HT-29 (cell line): ENCODE data around the gene KRT78. TPM values are rescaled to one million over a fixed set of nuclear protein-coding genes. Genes with fewer than 3 reads are reported as not detected.
"Not testable (repeated sequence)": the region's sequence is repeated elsewhere in the genome, so short reads cannot be mapped to it uniquely, and the experiment has no call there.

Experiments
- DNase-seq: peaks from one replicate; pipeline ENCODE4 v3.0.0-alpha.2; 2015; ENCODE audit warnings: low spot score
- total RNA-seq: library from RNA; depleted of rRNA; stranded (reverse); fragments of >200 nt; shearing (Covaris generic); gene quantifications from 2 replicates; pipeline ENCODE4 v1.2.3, GENCODE V29; 2014

The KRT78 gene
- total RNA-seq, 1 experiment from 2014 or later = not detected

DNA sequence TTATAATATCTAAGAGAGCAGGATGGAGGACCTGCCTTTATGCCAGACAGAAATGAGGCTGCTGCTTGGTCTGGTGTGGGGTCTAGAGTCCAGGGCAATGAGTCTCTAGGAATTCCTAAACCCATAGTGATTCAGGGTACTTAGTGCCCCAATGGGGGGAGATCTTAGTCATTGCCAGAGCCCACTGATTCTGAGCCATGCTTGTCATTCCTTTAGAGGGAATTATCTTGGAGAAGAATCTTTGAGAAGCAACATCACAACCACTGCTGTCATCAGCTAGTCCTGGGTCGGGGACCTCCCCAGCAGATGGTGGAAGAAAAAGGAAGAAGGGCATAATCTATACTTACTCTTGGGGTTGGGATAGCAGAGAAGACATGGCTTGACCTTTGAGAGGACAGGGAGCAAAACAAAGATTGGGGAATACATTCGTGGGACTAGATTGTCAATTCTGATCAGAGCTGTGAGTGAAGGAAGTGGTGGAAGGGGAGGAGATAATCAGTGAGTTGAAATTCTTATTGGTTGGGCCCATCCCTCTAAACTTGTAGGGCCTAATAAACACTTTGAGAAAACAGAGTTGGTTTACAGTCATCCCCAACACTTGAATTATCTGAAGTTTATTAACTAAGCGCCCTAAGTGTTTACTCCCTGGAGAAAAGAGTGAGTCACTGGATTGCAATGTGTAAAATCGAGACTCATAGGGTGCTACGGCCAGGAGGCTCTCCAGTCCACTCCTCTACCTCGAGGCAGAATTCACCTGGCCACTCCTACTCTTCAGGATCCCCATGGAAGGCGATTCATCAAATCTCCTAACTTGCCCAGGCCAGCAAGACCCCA lies 49.9 kb downstream of the KRT78 start:
- DNase-seq = peak; percentile 23

DNA sequence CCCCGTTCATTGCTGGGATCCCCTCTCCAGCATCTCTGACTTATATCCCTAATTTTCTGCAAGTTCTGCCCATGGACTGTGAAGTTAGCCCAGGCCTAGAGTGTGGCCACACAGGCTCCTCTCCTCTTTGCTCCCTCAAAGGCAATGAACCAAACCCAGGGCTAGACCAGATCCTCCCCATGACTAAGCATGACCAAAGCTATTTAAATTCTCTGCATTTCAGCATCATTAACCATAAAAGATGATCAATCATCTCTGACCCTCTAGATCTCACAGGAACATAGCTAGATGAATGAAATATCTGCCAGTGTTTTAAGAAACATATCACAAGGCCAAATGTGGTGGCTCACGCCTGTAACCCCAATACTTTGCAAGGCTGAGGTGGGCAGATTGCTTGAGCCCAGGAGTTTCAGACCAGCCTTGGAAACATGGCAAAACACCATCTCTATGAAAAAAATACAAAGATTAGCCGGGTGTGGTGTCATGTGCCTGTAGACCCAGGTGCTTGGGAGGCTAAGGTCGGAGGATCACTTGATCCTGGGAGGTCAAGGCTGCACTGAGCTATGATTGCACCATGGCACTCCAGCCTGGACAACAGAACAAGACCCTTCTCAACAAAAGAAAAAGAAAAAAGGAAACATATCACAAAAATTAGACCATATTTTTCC lies 50.7 kb downstream of the KRT78 start:
- DNase-seq = no peak

GRCh38 chr12:52797529-52797894 lies 51.3 kb downstream of the KRT78 start:
- no peak for DNase-seq

GRCh38 chr12:52796839-52797528 lies 51.8 kb downstream of the KRT78 start:
- DNase-seq = no peak

DNA sequence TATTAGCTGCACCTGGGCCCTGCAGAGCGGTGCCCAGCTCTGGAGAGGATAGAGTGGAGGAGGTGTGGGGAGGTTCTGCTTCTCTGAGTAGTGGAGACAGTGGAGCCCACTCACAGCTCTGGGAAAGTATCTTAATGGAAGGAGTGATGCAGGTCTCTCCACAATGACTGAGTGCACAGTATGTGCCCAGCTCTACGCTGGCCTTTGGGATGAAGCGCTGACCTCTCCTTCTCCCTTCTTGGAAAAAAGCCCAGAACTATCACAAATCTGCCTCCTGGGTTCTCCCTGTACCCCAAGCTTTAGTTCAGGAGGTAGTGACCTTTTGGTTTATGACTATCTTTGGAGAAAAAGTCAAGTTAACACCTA lies 52.4 kb downstream of the KRT78 start:
- DNase-seq = no peak

- DNase-seq = no peak
Measured at GRCh38 chr12:52795694-52796428, 52.9 kb downstream of the KRT78 start, which contains the start of gene KRT3. KRT3 (minus strand) TSS chr12:52796117; CDS start chr12:52796042, 75 bp downstream.

GRCh38 chr12:52795332-52795674 lies 53.5 kb downstream of the KRT78 start:
- not testable (repeated sequence) for DNase-seq

DNA sequence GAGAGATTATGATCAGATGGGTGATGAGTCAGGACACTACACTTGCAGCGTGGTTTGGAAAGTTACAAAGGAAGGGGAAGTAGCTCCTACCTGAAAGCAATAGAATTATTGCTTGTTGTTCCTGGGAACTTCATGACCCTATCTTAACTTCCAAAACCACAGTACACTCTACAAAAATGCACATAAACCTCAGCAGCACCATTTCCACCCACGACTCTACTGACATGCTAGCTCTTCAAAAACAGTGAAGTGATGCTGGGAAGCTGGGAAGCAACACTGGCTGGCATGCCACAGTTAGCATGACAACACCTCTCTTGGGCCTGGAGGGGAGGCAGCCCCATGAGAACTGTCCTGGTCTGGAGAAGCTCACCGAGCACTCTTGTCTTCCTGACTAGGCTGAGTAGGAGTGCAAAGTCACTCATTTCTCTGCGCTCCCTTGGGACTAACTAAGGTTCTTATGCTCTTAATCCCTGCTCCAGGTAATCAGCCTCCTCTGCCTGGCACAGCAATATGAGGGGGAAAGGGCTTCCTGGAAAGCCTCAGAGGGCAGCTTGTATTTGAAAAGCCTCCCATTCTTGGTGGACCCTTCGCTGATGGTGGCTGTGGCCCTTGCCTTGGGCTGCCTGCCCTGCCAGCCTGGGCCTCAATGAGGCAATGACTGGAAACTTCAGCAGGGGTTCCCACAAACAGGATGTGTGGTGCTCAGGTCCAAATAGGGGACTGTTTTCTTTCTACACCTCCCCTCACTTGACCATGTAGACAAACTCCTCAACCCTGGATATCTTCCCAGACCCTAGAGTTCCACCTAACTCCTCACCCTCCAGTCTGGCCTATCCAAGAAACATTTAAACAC lies 54.1 kb downstream of the KRT78 start:
- DNase-seq = no peak

- no peak for DNase-seq
Measured at GRCh38 chr12:52792185-52793029, 56.4 kb downstream of the KRT78 start.

GRCh38 chr12:52791271-52792184 lies 57.3 kb downstream of the KRT78 start:
- DNase-seq = no peak

GRCh38 chr12:52790427-52791270 lies 58.1 kb downstream of the KRT78 start:
- no peak for DNase-seq

GRCh38 chr12:52789637-52790426 lies 59.0 kb downstream of the KRT78 start:
- DNase-seq = no peak

DNA sequence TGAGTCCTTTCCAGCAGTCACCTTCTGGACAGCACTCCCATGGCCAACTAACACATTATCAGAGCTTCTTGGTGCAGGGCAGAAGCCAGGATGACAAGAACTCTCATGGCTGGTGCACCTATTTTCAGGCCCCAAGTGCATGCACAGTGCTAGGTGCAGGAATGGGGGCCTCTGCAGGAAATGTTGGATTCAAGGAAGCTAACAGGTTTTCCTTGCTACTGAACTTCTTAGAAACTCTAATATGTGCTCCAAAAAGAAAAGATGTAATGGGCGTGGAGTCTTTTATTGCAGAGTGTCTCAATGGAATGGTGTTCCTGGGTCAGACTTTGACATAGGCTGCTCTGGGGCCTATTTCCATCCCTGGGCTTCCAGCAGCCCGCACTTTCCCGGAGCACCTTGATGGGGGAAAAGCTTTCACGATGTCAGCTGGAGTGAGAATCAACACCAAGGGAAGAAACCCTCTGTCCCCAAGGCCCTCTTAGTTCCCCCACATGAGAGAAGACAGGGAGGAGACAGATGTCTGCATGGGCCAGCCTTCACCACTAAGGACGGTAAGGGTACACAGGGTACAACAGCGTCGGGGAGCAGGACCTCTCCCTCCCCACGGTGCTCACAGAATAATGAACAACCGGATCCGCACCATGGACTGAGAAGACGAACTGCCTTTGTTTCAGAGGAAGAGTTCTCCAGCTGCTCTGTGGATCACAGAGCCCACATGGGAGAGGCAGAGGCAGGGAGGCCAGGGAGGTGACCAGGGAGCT lies 59.7 kb downstream of the KRT78 start:
- no peak for DNase-seq

DNA sequence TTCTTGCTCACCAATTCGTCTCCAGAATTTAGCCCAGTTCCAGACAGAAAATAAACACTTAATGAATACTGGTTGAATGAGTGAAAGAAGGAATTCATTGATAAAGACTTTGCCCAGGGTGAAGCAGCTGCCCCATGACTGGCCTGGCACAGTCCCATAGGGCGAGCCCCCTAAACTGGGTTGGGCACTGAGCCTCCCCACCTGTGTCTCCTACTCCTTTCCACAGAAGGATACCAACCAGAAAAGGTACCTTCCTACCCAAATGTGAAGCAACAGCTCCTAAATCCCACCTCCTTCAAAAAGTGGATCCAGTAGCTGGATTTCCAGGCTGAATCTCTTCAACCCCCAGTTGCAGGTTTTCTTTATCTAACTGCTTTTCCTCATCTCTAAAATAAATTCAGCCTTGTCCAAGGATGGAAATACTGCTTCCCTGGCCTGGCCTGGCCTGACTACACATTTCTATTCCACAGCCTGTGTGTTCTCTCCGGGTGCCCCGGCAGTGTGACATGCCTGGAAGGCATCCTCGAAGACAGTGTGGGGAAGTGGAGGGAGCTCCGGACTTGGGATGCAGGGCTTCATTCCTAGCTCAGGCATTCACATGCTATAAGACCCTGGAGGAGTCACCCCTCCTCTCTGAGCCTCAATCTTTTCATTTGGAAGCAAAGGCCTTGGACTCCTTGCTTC lies 60.5 kb downstream of the KRT78 start:
- DNase-seq = no peak
